Smooth muscle cell (in vitro differentiated cells): ENCODE results near the gene LCORL. TPM values are rescaled to one million over a fixed set of nuclear protein-coding genes. Genes with fewer than 3 reads are reported as not detected.
"Not testable (repeated sequence)": the region's sequence is repeated elsewhere in the genome, so short reads cannot be mapped to it uniquely, and the experiment has no call there.

Experiments
- DNase-seq: peaks from one replicate; lab custom pipeline; 2025; ENCODE audit not compliant: unreplicated experiment; lab: John Stamatoyannopoulos, UW
- H2AFZ ChIP-seq: fragments of 200-600 bp; sonication (generic); 2 replicates; pipeline ENCODE4 v1.6.0; 2016; ENCODE audit warnings: antibody characterized with exemption, low read depth, mild to moderate bottlenecking
- H3F3A ChIP-seq: fragments of 200-600 bp; sonication (generic); 2 replicates; pipeline ENCODE4 v1.6.0; 2017; ENCODE audit warnings: antibody characterized with exemption, low read depth
- H3K27ac ChIP-seq: fragments of 200-600 bp; sonication (generic); 2 replicates; pipeline ENCODE4 v1.5.1; 2016; ENCODE audit warnings: low read depth, mild to moderate bottlenecking
- H3K27me3 ChIP-seq: fragments of 200-600 bp; sonication (generic); 2 replicates; pipeline ENCODE4 v1.6.1; 2016; ENCODE audit warnings: low read depth, mild to moderate bottlenecking
- H3K36me3 ChIP-seq: fragments of 200-600 bp; sonication (generic); 2 replicates; pipeline ENCODE4 v1.5.1; 2016; ENCODE audit warnings: low read depth
- H3K4me1 ChIP-seq: fragments of 200-600 bp; sonication (generic); 2 replicates; pipeline ENCODE4 v1.5.1; 2016; ENCODE audit warnings: low read depth
- H3K4me2 ChIP-seq: fragments of 200-600 bp; sonication (generic); 2 replicates; pipeline ENCODE4 v1.6.0; 2016; ENCODE audit warnings: mild to moderate bottlenecking
- H3K4me3 ChIP-seq: fragments of 200-600 bp; sonication (generic); 2 replicates; pipeline ENCODE4 v1.5.1; 2016; ENCODE audit warnings: mild to moderate bottlenecking
- H3K79me2 ChIP-seq: fragments of 200-600 bp; sonication (generic); 2 replicates; pipeline ENCODE4 v1.6.0; 2016; ENCODE audit warnings: low read depth, mild to moderate bottlenecking
- H3K9ac ChIP-seq: fragments of 200-600 bp; sonication (generic); 2 replicates; pipeline ENCODE4 v1.6.0; 2016; ENCODE audit warnings: low read depth
- H3K9me3 ChIP-seq: fragments of 200-600 bp; sonication (generic); replicated peaks from 2 replicates; pipeline ENCODE4 v1.5.1; 2016; ENCODE audit warnings: low read depth
- H4K20me1 ChIP-seq: fragments of 200-600 bp; sonication (generic); 2 replicates; pipeline ENCODE4 v1.6.0; 2016; ENCODE audit warnings: low read depth
- CTCF ChIP-seq: fragments of 200-600 bp; sonication (generic); IDR thresholded peaks from 2 replicates; pipeline ENCODE4 v1.5.1; 2017; ENCODE audit warnings: borderline replicate concordance, mild to moderate bottlenecking, antibody characterized with exemption; ENCODE audit not compliant: insufficient read depth, poor library complexity, severe bottlenecking
- WGBS: methylation state at CpG from one replicate; pipeline ENCODE4 v1.1.7; 2016; ENCODE audit warnings: low lambda C conversion rate; 5-methylcytosine and 5-hydroxymethylcytosine counted together
- polyA plus RNA-seq: library from polyadenylated mRNA; unstranded; fragments of >200 nt; fragmentation: Nextera tagmentation; extraction: Ambion mirVana; gene quantifications from 2 replicates; pipeline ENCODE4 v1.2.1, GENCODE V29; 2016
- total RNA-seq: library from RNA; depleted of rRNA; stranded (reverse); fragments of >200 nt; gene quantifications from 2 replicates; pipeline ENCODE4 v1.2.3, GENCODE V29; 2014

The LCORL gene
- total and polyA plus RNA-seq, 2 experiments from 2014 or later = 11.2 to 16.6 TPM

- Histone ChIP-seq H3K4me3 (no peak overlapping the region), H3K79me2 (no peaks in the 10 kb centered on the region)
- 99% methylated on average over 3 of the region's 3 CpGs for WGBS
Measured at GRCh38 chr4:17867276-17867675, 154.3 kb downstream of the LCORL start.

GRCh38 chr4:17866810-17867209 lies 154.7 kb downstream of the LCORL start:
- H4K20me1 ChIP-seq = no peaks in the 10 kb centered on the region
- H2AFZ ChIP-seq = no peak overlapping the region
- no peak overlapping the region for H3K27ac ChIP-seq
- H3K79me2 ChIP-seq = no peaks in the 10 kb centered on the region
- H3K4me2 ChIP-seq = no peak overlapping the region
- no peak overlapping the region for H3K4me3 ChIP-seq
- no peak for DNase-seq
- WGBS = 100% methylated on average over 2 of the region's 2 CpGs
- no peak overlapping the region for H3K9ac ChIP-seq
- no peaks in the 10 kb centered on the region for H3K27me3 ChIP-seq
- H3K4me1 ChIP-seq = no peaks in the 10 kb centered on the region
- H3F3A ChIP-seq = no peaks in the 10 kb centered on the region
- H3K9me3 ChIP-seq = no peaks in the 10 kb centered on the region
- H3K36me3 ChIP-seq = no peaks in the 10 kb centered on the region
- TF ChIP-seq CTCF = no peak

More at GRCh38 chr4:17867276-17867675, 154.3 kb downstream of the LCORL start:
- Histone ChIP-seq H3K27ac (no peak overlapping the region), H3K36me3 (no peaks in the 10 kb centered on the region), H3K27me3 (no peaks in the 10 kb centered on the region), H3K9me3 (no peaks in the 10 kb centered on the region), H3K9ac (no peak overlapping the region), H3K4me1 (no peaks in the 10 kb centered on the region), H3F3A (no peaks in the 10 kb centered on the region), H4K20me1 (no peaks in the 10 kb centered on the region), H2AFZ (no peak overlapping the region), H3K4me2 (no peak overlapping the region)
- no peak for TF ChIP-seq CTCF
- no peak for DNase-seq

GRCh38 chr4:17865866-17866363 lies 155.6 kb downstream of the LCORL start:
- DNase-seq = no peak
- no peak overlapping the region for H3K27ac ChIP-seq
- H3K79me2 ChIP-seq = no peaks in the 10 kb centered on the region
- no peaks in the 10 kb centered on the region for H3K9me3 ChIP-seq
- H3K4me1 ChIP-seq = no peaks in the 10 kb centered on the region
- 94% methylated on average over 1 of the region's 1 CpG for WGBS
- no peak overlapping the region for H2AFZ ChIP-seq
- no peak overlapping the region for H3K4me2 ChIP-seq
- no peak overlapping the region for H3K4me3 ChIP-seq
- TF ChIP-seq CTCF = no peak
- H3F3A ChIP-seq = no peaks in the 10 kb centered on the region
- no peaks in the 10 kb centered on the region for H4K20me1 ChIP-seq
- no peaks in the 10 kb centered on the region for H3K27me3 ChIP-seq
- no peak overlapping the region for H3K9ac ChIP-seq
- no peaks in the 10 kb centered on the region for H3K36me3 ChIP-seq

GRCh38 chr4:17861906-17862305 lies 159.6 kb downstream of the LCORL start:
- not testable (repeated sequence) for H3F3A ChIP-seq, H3K4me1 ChIP-seq, H4K20me1 ChIP-seq, H3K27ac ChIP-seq, H3K36me3 ChIP-seq, H3K79me2 ChIP-seq, H3K9me3 ChIP-seq, H3K4me3 ChIP-seq, H3K4me2 ChIP-seq, H2AFZ ChIP-seq, H3K27me3 ChIP-seq, DNase-seq, H3K9ac ChIP-seq
